OCI-M2 (cell line): Measurements from ENCODE around the gene CAMKMT.
"Not testable (repeated sequence)": the region's sequence is repeated elsewhere in the genome, so short reads cannot be mapped to it uniquely, and the experiment has no call there.

ENCODE experiments used
- DNase-seq: peaks from one replicate; lab custom pipeline; 2025; ENCODE audit not compliant: unreplicated experiment; lab: John Stamatoyannopoulos, UW

Gene CAMKMT

GRCh38 chr2:44358503-44358902 lies 3.2 kb upstream of the CAMKMT start:
- no peak for DNase-seq

- DNase-seq: no peak
Observed at GRCh38 chr2:44360749-44361329, 908 bp upstream of the CAMKMT start.

DNA sequence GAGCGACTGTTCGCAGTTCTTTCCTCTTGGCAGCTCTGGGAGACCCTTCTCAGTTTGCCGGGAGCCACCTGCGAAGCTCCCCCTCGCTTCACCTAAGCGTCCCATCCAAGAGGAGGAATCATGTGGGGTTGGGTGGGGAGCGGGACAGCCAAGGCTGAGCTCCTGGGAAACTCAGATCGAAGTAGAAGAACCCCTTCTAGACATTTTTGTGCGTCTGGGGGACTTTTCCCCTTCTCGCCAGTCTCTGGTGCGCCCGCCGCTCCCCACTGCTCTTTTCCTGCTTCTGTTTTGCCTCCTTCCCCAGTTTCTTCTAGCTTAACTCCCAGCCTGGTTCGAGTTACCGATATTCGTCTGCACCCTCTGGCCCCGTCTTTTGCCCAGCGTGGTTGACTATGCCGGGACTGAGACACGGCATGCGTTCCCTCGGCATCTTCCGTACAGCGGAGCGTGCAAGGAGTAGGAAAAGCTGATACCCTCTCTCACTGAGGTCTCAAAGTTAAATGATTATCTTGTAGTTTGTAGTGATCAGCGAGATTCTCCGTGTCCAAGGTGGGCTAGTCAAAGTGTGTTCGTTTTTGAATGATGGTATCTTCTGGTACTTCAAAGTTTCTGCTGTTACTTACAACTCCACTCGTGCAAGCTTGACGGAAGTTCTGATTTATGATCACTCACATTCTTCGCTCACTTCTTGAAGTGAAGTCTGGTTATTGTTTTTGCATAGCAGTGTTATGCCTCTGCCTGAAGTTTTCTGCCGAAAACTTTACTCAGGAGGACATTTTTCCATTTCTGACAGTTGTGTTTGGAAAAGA lies 664 bp downstream of the CAMKMT start:
- peak; percentile 9 for DNase-seq

GRCh38 chr2:44364604-44365003 lies 2.9 kb downstream of the CAMKMT start:
- no peak for DNase-seq

DNA sequence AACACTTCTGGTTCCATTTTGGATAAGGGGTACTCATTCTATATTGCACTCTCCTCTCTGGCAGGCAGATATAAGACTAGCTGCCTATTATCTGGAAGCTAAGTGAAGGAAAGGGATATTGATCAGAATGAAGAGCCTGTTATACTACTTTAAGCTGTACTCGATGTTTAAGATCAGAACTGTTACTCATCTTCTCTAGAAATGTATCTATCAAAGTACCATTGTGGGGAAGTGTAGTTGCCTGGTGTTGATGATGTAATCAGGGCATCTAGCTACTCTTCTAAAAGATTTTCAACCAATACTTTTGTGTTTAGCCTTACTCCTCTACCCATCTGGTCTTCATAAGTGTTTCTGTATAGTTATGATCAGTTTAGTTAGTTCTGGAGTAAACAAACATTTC lies 5.8 kb downstream of the CAMKMT start:
- DNase-seq: no peak

- DNase-seq: no peak
Observed at GRCh38 chr2:44369392-44369791, 7.6 kb downstream of the CAMKMT start.

GRCh38 chr2:44371445-44371844 lies 9.7 kb downstream of the CAMKMT start:
- no peak for DNase-seq

- no peak for DNase-seq
Observed at GRCh38 chr2:44372246-44372645, 10.5 kb downstream of the CAMKMT start.

GRCh38 chr2:44377486-44377885 lies 15.7 kb downstream of the CAMKMT start:
- no peak for DNase-seq

- DNase-seq: not testable (repeated sequence)
Observed at GRCh38 chr2:44385226-44385625, 23.5 kb downstream of the CAMKMT start.

- DNase-seq: no peak
Observed at GRCh38 chr2:44388877-44389276, 27.1 kb downstream of the CAMKMT start.

- DNase-seq: no peak
Observed at GRCh38 chr2:44389895-44390294, 28.1 kb downstream of the CAMKMT start.

- DNase-seq: no peak
Observed at GRCh38 chr2:44392338-44392943, 30.7 kb downstream of the CAMKMT start.

GRCh38 chr2:44397447-44398175 lies 35.9 kb downstream of the CAMKMT start:
- DNase-seq: no peak

DNA sequence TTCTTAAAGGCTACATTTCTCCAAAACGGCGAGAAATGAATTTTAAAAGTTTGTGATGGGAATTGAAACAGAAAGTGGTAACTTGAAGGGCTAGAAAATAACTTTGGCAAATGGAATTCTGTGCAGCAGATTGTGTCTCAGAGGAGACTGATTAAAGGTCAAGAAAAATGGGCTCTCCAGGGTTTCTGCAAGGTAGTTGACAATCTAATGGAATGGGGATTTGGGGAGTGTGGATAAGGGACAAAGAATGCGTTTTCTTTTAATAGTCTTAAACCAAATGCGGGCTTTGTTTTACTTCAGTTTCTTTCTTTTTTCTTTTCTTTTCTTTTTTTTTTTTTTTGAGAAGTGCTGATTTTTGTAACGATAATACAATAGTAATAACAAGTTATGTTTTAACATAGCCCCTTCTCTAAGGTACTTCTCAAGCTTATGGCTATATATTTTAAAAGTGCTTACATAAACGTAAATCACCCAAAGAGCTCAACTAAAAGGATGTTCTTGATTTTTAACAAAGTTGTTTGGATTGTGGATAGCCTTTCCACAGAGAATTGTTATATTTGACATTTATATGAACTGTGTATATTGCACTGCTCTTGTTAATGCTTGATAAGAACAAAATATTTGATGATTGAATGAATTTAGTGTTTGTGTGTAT lies 36.6 kb downstream of the CAMKMT start:
- no peak for DNase-seq

- DNase-seq: no peak
Observed at GRCh38 chr2:44420725-44421124, 59.0 kb downstream of the CAMKMT start.

DNA sequence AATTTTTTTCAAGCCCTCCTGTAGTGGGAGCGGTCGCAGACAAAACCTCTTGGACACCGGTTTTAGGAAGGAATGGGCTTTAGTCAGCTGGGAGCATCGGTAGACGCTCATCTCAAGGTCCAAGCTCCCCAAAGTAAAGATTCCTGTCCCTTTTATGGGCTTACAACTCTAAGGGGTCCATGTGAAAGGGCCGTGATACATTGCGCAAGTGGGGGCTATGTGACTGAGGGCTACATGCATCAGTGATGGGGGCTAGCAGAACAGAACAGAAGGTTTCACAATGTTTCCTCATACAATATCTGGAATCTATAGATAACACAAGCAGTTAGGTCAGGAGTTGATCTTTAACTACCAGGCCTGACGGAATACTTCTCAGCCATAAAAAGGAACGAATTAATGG lies 62.5 kb downstream of the CAMKMT start:
- DNase-seq: no peak

DNA sequence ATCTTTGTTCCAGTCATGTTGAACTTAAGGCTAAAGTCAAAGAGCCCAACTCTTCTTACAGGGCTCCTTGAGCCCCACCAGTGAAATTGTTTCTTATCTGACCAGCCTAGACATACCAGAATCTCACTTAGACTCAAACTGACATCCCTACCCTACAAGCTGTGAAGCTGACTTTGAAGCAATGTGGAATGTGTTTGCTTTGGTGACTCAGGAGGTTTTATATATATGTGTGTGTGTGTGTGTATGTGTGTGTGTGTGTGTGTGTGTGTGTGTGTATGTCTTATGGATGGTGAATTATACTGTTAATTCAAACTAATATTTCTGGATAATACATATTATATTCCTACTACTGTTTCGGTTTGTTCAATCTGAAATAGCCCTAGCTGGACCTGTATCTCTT lies 67.3 kb downstream of the CAMKMT start:
- no peak for DNase-seq

GRCh38 chr2:44430342-44430741 lies 68.6 kb downstream of the CAMKMT start:
- no peak for DNase-seq

- DNase-seq: no peak
Observed at GRCh38 chr2:44433895-44434294, 72.1 kb downstream of the CAMKMT start.

GRCh38 chr2:44441200-44441599 lies 79.5 kb downstream of the CAMKMT start:
- DNase-seq: no peak
